Measurements from ENCODE around the gene RABGAP1. TPM values are rescaled to one million over a fixed set of nuclear protein-coding genes. Genes with fewer than 3 reads are reported as not detected.

Gene RABGAP1
- total RNA-seq, 2 donors from 2014 or later: 38.0 to 40.8 TPM

GRCh38 chr9:123120953-123121352, 180.1 kb downstream of the RABGAP1 start:
- intact Hi-C loops (cut with DNase I): loop anchor here in 1 of 2 donors (10.0 kb wide), 1 partner anchor 104 kb away; no protein-coding TSS in a partner anchor

GRCh38 chr9:123121457-123121856, 180.6 kb downstream of the RABGAP1 start:
- intact Hi-C loops (cut with DNase I): loop anchor here in 1 of 2 donors (10.0 kb wide), 1 partner anchor 103 kb away; no protein-coding TSS in a partner anchor
- ATAC-seq: no peak

More at GRCh38 chr9:123120953-123121352, 180.1 kb downstream of the RABGAP1 start:
- ATAC-seq (no peak), DNase-seq (no peak)

GRCh38 chr9:123127512-123128075, 186.8 kb downstream of the RABGAP1 start:
- DNase-seq: no peak
- intact Hi-C loops (cut with DNase I): loop anchor here in 1 of 2 donors (10.0 kb wide), 1 partner anchor 97 kb away; no protein-coding TSS in a partner anchor

More at GRCh38 chr9:123121457-123121856, 180.6 kb downstream of the RABGAP1 start:
- DNase-seq: no peak

GRCh38 chr9:123128591-123128990, 187.8 kb downstream of the RABGAP1 start:
- intact Hi-C loops (cut with DNase I): loop anchor here in 1 of 2 donors (10.0 kb wide), 1 partner anchor 96 kb away; no protein-coding TSS in a partner anchor
- DNase-seq (no peak), ATAC-seq (no peak)

More at GRCh38 chr9:123127512-123128075, 186.8 kb downstream of the RABGAP1 start:
- ATAC-seq: no peak

- no peak for DNase-seq
- intact Hi-C loops (cut with DNase I): loop anchor here in 1 of 2 donors (10.0 kb wide), 1 partner anchor 95 kb away; no protein-coding TSS in a partner anchor
- no peak for ATAC-seq
Measured at GRCh38 chr9:123129423-123129822, 188.6 kb downstream of the RABGAP1 start.

- intact Hi-C loops (cut with DNase I): no loop called here
- DNase-seq: no peak
- ATAC-seq: peak in 1 of 2 donors; percentile 38
Measured at GRCh38 chr9:123131258-123131657, 190.4 kb downstream of the RABGAP1 start.

GRCh38 chr9:123131993-123132392, 191.2 kb downstream of the RABGAP1 start:
- DNase-seq: no peak
- ATAC-seq: no peak
- intact Hi-C loops (cut with DNase I): no loop called here

GRCh38 chr9:123132696-123133095, 191.9 kb downstream of the RABGAP1 start:
- no peak for DNase-seq
- intact Hi-C loops (cut with DNase I): no loop called here
- no peak for ATAC-seq

- DNase-seq (no peak), ATAC-seq (no peak)
- intact Hi-C loops (cut with DNase I): no loop called here
Measured at GRCh38 chr9:123135430-123135829, 194.6 kb downstream of the RABGAP1 start.

GRCh38 chr9:123138163-123138562, 197.3 kb downstream of the RABGAP1 start:
- intact Hi-C loops (cut with DNase I): no loop called here
- ATAC-seq (no peak), DNase-seq (no peak)

GRCh38 chr9:123149067-123149466, 208.2 kb downstream of the RABGAP1 start:
- intact Hi-C loops (cut with DNase I): no loop called here
- DNase-seq (no peak), ATAC-seq (no peak)

- DNase-seq (no peak), ATAC-seq (no peak)
- intact Hi-C loops (cut with DNase I): no loop called here
Measured at GRCh38 chr9:123150708-123151503, 210.1 kb downstream of the RABGAP1 start.

Other genes starting within 250 kb of the RABGAP1 start
- not detected for gene OR1L4, start 217.0 kb upstream of the RABGAP1 start, total RNA-seq
- not detected for gene OR1L6, start 198.7 kb upstream of the RABGAP1 start, total RNA-seq
- not detected for gene OR5C1, start 152.1 kb upstream of the RABGAP1 start, total RNA-seq
- gene OR1K1, start 140.9 kb upstream of the RABGAP1 start, total RNA-seq: not detected
- 10 to 100 TPM in 1 of 2 donors, 1 to 10 TPM in 1; 9.2 to 11.9 TPM for gene PDCL, start 112.4 kb upstream of the RABGAP1 start, total RNA-seq
- gene RC3H2, start 35.7 kb upstream of the RABGAP1 start, total RNA-seq: 10 to 100 TPM; 36.7 to 41.1 TPM
- 1 to 10 TPM; 5.4 to 7.3 TPM for gene ZBTB6, start 27.7 kb upstream of the RABGAP1 start, total RNA-seq
- 1 to 10 TPM; 3.6 to 6.2 TPM for gene ZBTB26, start 9.5 kb upstream of the RABGAP1 start, total RNA-seq
- under 1 TPM; 0.21 to 0.55 TPM for gene GPR21, start 92.6 kb downstream of the RABGAP1 start, total RNA-seq